ENCODE measurements around the gene SLC38A1.

Gene SLC38A1

GRCh38 chr12:46230983-46231382, 37.9 kb downstream of the SLC38A1 start:
- Histone ChIP-seq H3K27me3 (ENCODE audit: control insufficient read depth, insufficient read depth, low read length) (no peaks in the 10 kb centered on the region), H3K9me3 (ENCODE audit: control insufficient read depth, insufficient read depth, low read depth, low read length) (no peaks in the 10 kb centered on the region), H3K36me3 (ENCODE audit: control insufficient read depth, insufficient read depth, low read length) (peaks cover 76% of the 10 kb centered on the region), H3K27ac (ENCODE audit: low read depth, low read length) (no peak overlapping the region), H3K9ac (ENCODE audit: low read length) (no peak overlapping the region), H3K4me1 (ENCODE audit: control insufficient read depth, insufficient read depth, low read length) (no peaks in the 10 kb centered on the region), H3K4me3 (ENCODE audit: low read depth, low read length) (no peak overlapping the region)

- H3K9ac ChIP-seq (ENCODE audit: low read length), result no peak overlapping the region
- H3K9me3 ChIP-seq (ENCODE audit: control insufficient read depth, insufficient read depth, low read depth, low read length), result no peaks in the 10 kb centered on the region
- no peaks in the 10 kb centered on the region for H3K4me1 ChIP-seq (ENCODE audit: control insufficient read depth, insufficient read depth, low read length)
- H3K27me3 ChIP-seq (ENCODE audit: control insufficient read depth, insufficient read depth, low read length), result no peaks in the 10 kb centered on the region
- no peak overlapping the region for H3K4me3 ChIP-seq (ENCODE audit: low read depth, low read length)
- peaks cover 80% of the 10 kb centered on the region for H3K36me3 ChIP-seq (ENCODE audit: control insufficient read depth, insufficient read depth, low read length)
- H3K27ac ChIP-seq (ENCODE audit: low read depth, low read length), result no peak overlapping the region
Measured at GRCh38 chr12:46230306-46230705, 38.5 kb downstream of the SLC38A1 start.

GRCh38 chr12:46227616-46228015, 41.2 kb downstream of the SLC38A1 start:
- H3K36me3 ChIP-seq (ENCODE audit: control insufficient read depth, insufficient read depth, low read length), result peaks cover 87% of the 10 kb centered on the region
- H3K27me3 ChIP-seq (ENCODE audit: control insufficient read depth, insufficient read depth, low read length), result no peaks in the 10 kb centered on the region
- H3K4me3 ChIP-seq (ENCODE audit: low read depth, low read length), result no peak overlapping the region
- H3K4me1 ChIP-seq (ENCODE audit: control insufficient read depth, insufficient read depth, low read length), result 0 out of 2 replicates have a peak, but pooled peaks cover 1% of the 10 kb centered on the region
- H3K9ac ChIP-seq (ENCODE audit: low read length), result no peak overlapping the region
- no peaks in the 10 kb centered on the region for H3K9me3 ChIP-seq (ENCODE audit: control insufficient read depth, insufficient read depth, low read depth, low read length)
- H3K27ac ChIP-seq (ENCODE audit: low read depth, low read length), result no peak overlapping the region

GRCh38 chr12:46224386-46224785, 44.5 kb downstream of the SLC38A1 start:
- Histone ChIP-seq H3K4me3 (ENCODE audit: low read depth, low read length) (no peak overlapping the region), H3K36me3 (ENCODE audit: control insufficient read depth, insufficient read depth, low read length) (peaks cover 91% of the 10 kb centered on the region), H3K27ac (ENCODE audit: low read depth, low read length) (no peak overlapping the region), H3K4me1 (ENCODE audit: control insufficient read depth, insufficient read depth, low read length) (peaks cover 23% of the 10 kb centered on the region), H3K9ac (ENCODE audit: low read length) (no peak overlapping the region), H3K9me3 (ENCODE audit: control insufficient read depth, insufficient read depth, low read depth, low read length) (no peaks in the 10 kb centered on the region), H3K27me3 (ENCODE audit: control insufficient read depth, insufficient read depth, low read length) (no peaks in the 10 kb centered on the region)

GRCh38 chr12:46223047-46223446, 45.8 kb downstream of the SLC38A1 start:
- H3K4me1 ChIP-seq (ENCODE audit: control insufficient read depth, insufficient read depth, low read length), result peaks cover 23% of the 10 kb centered on the region
- peaks cover 90% of the 10 kb centered on the region for H3K36me3 ChIP-seq (ENCODE audit: control insufficient read depth, insufficient read depth, low read length)
- no peaks in the 10 kb centered on the region for H3K27me3 ChIP-seq (ENCODE audit: control insufficient read depth, insufficient read depth, low read length)
- no peak overlapping the region for H3K9ac ChIP-seq (ENCODE audit: low read length)
- no peak overlapping the region for H3K27ac ChIP-seq (ENCODE audit: low read depth, low read length)
- no peak overlapping the region for H3K4me3 ChIP-seq (ENCODE audit: low read depth, low read length)
- H3K9me3 ChIP-seq (ENCODE audit: control insufficient read depth, insufficient read depth, low read depth, low read length), result no peaks in the 10 kb centered on the region

GRCh38 chr12:46222636-46223035, 46.2 kb downstream of the SLC38A1 start:
- Histone ChIP-seq H3K9me3 (ENCODE audit: control insufficient read depth, insufficient read depth, low read depth, low read length) (no peaks in the 10 kb centered on the region), H3K36me3 (ENCODE audit: control insufficient read depth, insufficient read depth, low read length) (peaks cover 90% of the 10 kb centered on the region), H3K4me1 (ENCODE audit: control insufficient read depth, insufficient read depth, low read length) (peaks cover 23% of the 10 kb centered on the region), H3K4me3 (ENCODE audit: low read depth, low read length) (no peak overlapping the region), H3K9ac (ENCODE audit: low read length) (no peak overlapping the region), H3K27me3 (ENCODE audit: control insufficient read depth, insufficient read depth, low read length) (no peaks in the 10 kb centered on the region), H3K27ac (ENCODE audit: low read depth, low read length) (no peak overlapping the region)

GRCh38 chr12:46221255-46222128, 47.4 kb downstream of the SLC38A1 start:
- Histone ChIP-seq H3K4me1 (ENCODE audit: control insufficient read depth, insufficient read depth, low read length) (peaks cover 23% of the 10 kb centered on the region), H3K27ac (ENCODE audit: low read depth, low read length) (peak overlapping the region; percentile 7; the same call in 1 of the 2 replicates), H3K9ac (ENCODE audit: low read length) (no peak overlapping the region)

GRCh38 chr12:46219877-46220655, 48.8 kb downstream of the SLC38A1 start:
- Histone ChIP-seq H3K4me1 (ENCODE audit: control insufficient read depth, insufficient read depth, low read length) (peaks cover 23% of the 10 kb centered on the region), H3K9ac (ENCODE audit: low read length) (no peak overlapping the region), H3K27me3 (ENCODE audit: control insufficient read depth, insufficient read depth, low read length) (no peaks in the 10 kb centered on the region), H3K36me3 (ENCODE audit: control insufficient read depth, insufficient read depth, low read length) (peaks cover 93% of the 10 kb centered on the region), H3K9me3 (ENCODE audit: control insufficient read depth, insufficient read depth, low read depth, low read length) (no peaks in the 10 kb centered on the region), H3K27ac (ENCODE audit: low read depth, low read length) (no peak overlapping the region), H3K4me3 (ENCODE audit: low read depth, low read length) (no peak overlapping the region)

More at GRCh38 chr12:46221255-46222128, 47.4 kb downstream of the SLC38A1 start:
- H3K9me3 ChIP-seq (ENCODE audit: control insufficient read depth, insufficient read depth, low read depth, low read length), result no peaks in the 10 kb centered on the region
- no peaks in the 10 kb centered on the region for H3K27me3 ChIP-seq (ENCODE audit: control insufficient read depth, insufficient read depth, low read length)
- peaks cover 90% of the 10 kb centered on the region for H3K36me3 ChIP-seq (ENCODE audit: control insufficient read depth, insufficient read depth, low read length)
- no peak overlapping the region for H3K4me3 ChIP-seq (ENCODE audit: low read depth, low read length)

- Histone ChIP-seq H3K4me3 (ENCODE audit: low read depth, low read length) (no peak overlapping the region), H3K27me3 (ENCODE audit: control insufficient read depth, insufficient read depth, low read length) (no peaks in the 10 kb centered on the region), H3K9ac (ENCODE audit: low read length) (no peak overlapping the region), H3K9me3 (ENCODE audit: control insufficient read depth, insufficient read depth, low read depth, low read length) (no peaks in the 10 kb centered on the region), H3K27ac (ENCODE audit: low read depth, low read length) (no peak overlapping the region), H3K4me1 (ENCODE audit: control insufficient read depth, insufficient read depth, low read length) (peaks cover 23% of the 10 kb centered on the region), H3K36me3 (ENCODE audit: control insufficient read depth, insufficient read depth, low read length) (peaks cover 93% of the 10 kb centered on the region)
Measured at GRCh38 chr12:46219132-46219876, 49.5 kb downstream of the SLC38A1 start.

GRCh38 chr12:46218322-46219095, 50.3 kb downstream of the SLC38A1 start:
- H3K9me3 ChIP-seq (ENCODE audit: control insufficient read depth, insufficient read depth, low read depth, low read length), result no peaks in the 10 kb centered on the region
- no peaks in the 10 kb centered on the region for H3K27me3 ChIP-seq (ENCODE audit: control insufficient read depth, insufficient read depth, low read length)
- H3K27ac ChIP-seq (ENCODE audit: low read depth, low read length), result peak overlapping the region; percentile 44; the same call in 1 of the 2 replicates
- H3K9ac ChIP-seq (ENCODE audit: low read length), result no peak overlapping the region
- peaks cover 23% of the 10 kb centered on the region for H3K4me1 ChIP-seq (ENCODE audit: control insufficient read depth, insufficient read depth, low read length)
- no peak overlapping the region for H3K4me3 ChIP-seq (ENCODE audit: low read depth, low read length)
- H3K36me3 ChIP-seq (ENCODE audit: control insufficient read depth, insufficient read depth, low read length), result peaks cover 92% of the 10 kb centered on the region
